Esophagus (tissue), 2 donors: ENCODE data around the gene USP12. TPM values are rescaled to one million over a fixed set of nuclear protein-coding genes. Genes with fewer than 3 reads are reported as not detected.
"Not testable (repeated sequence)": the region's sequence is repeated elsewhere in the genome, so short reads cannot be mapped to it uniquely, and the experiment has no call there.

Experiments
- H3K27ac ChIP-seq, 2 donors: one replicate each; pipeline ENCODE4 v1.5.1; 2013; ENCODE audit warnings: low read depth in 2 of 2, mild to moderate bottlenecking in 2 of 2, inconsistent platforms in 1 of 2, low read length in 1 of 2, moderate library complexity in 1 of 2
- H3K27me3 ChIP-seq, 2 donors: one replicate each; pipeline ENCODE4 v1.6.1; 2013; ENCODE audit warnings: low read length in 2 of 2, control low read depth in 1 of 2, mild to moderate bottlenecking in 1 of 2; ENCODE audit not compliant: insufficient read depth in 2 of 2, control insufficient read depth in 1 of 2
- H3K36me3 ChIP-seq, 2 donors: one replicate each; pipeline ENCODE4 v1.6.1; 2013; ENCODE audit warnings: low read length in 1 of 2; ENCODE audit not compliant: control insufficient read depth in 2 of 2, insufficient read depth in 2 of 2
- H3K4me1 ChIP-seq, 2 donors: one replicate each; pipeline ENCODE4 v1.6.1; 2013; ENCODE audit warnings: low read length in 1 of 2; ENCODE audit not compliant: control insufficient read depth in 2 of 2, insufficient read depth in 2 of 2
- H3K4me3 ChIP-seq, 2 donors: one replicate each; pipeline ENCODE4 v1.5.1; 2013; ENCODE audit warnings: low read length in 2 of 2, mild to moderate bottlenecking in 2 of 2, low read depth in 1 of 2, moderate library complexity in 1 of 2
- H3K9me3 ChIP-seq, 2 donors: one replicate each; pipeline ENCODE4 v1.6.1; 2013; ENCODE audit warnings: mild to moderate bottlenecking in 2 of 2, low read depth in 1 of 2, low read length in 1 of 2, moderate library complexity in 1 of 2; ENCODE audit not compliant: control insufficient read depth in 2 of 2, insufficient read depth in 1 of 2
- whole genome bisulfite sequencing, 2 donors: extraction: QIAGEN DNeasy Blood & Tissue Kit; methylation state at CpG; one replicate each; pipeline ENCODE4 v1.1.7; 2013; 5-methylcytosine and 5-hydroxymethylcytosine counted together
- polyA plus RNA-seq, 2 donors: library from polyadenylated mRNA; stranded (reverse); fragments of 200-250 nt; gene quantifications; one replicate each; pipeline ENCODE4 v1.2.3, GENCODE V29; 2013
- donor health status: healthy with polysubstance abuse.
- donor health status: Bipolar disorder and iron deficiency.

Gene USP12
- polyA plus RNA-seq, 2 donors = 3.5 to 6.0 TPM

GRCh38 chr13:27128825-27129627 lies 42.6 kb downstream of the USP12 start:
- no peak overlapping the region for H3K4me3 ChIP-seq
- no peak overlapping the region for H3K27ac ChIP-seq
- 86 to 90% methylated on average over 8 of the region's 8 CpGs for WGBS, 2 donors
- H3K27me3 ChIP-seq = no peaks in the 10 kb centered on the region
- no peaks in the 10 kb centered on the region for H3K36me3 ChIP-seq
- peaks cover 0 to 4% of the 10 kb centered on the region in 2 donors for H3K4me1 ChIP-seq
- no peaks in the 10 kb centered on the region for H3K9me3 ChIP-seq

- H3K4me3 ChIP-seq = no peak overlapping the region
- H3K4me1 ChIP-seq = peaks cover 0 to 4% of the 10 kb centered on the region in 2 donors
- H3K36me3 ChIP-seq = no peaks in the 10 kb centered on the region
- H3K27me3 ChIP-seq = no peaks in the 10 kb centered on the region
- no peak overlapping the region for H3K27ac ChIP-seq
- H3K9me3 ChIP-seq = no peaks in the 10 kb centered on the region
Observed at GRCh38 chr13:27126859-27127258, 44.8 kb downstream of the USP12 start.

GRCh38 chr13:27125357-27126282 lies 46.0 kb downstream of the USP12 start:
- no peak overlapping the region for H3K4me3 ChIP-seq
- no peaks in the 10 kb centered on the region for H3K9me3 ChIP-seq
- no peaks in the 10 kb centered on the region for H3K27me3 ChIP-seq
- 93 to 94% methylated on average over 23 of the region's 23 CpGs for WGBS, 2 donors
- no peaks in the 10 kb centered on the region for H3K36me3 ChIP-seq
- H3K27ac ChIP-seq = no peak overlapping the region
- peaks cover 0 to 4% of the 10 kb centered on the region in 2 donors for H3K4me1 ChIP-seq

- peaks cover 0 to 4% of the 10 kb centered on the region in 2 donors for H3K4me1 ChIP-seq
- 90 to 91% methylated on average over 4 of the region's 4 CpGs for WGBS, 2 donors
Observed at GRCh38 chr13:27124571-27124970, 47.0 kb downstream of the USP12 start.

GRCh38 chr13:27123445-27123844 lies 48.2 kb downstream of the USP12 start:
- not testable (repeated sequence) for H3K9me3 ChIP-seq, H3K4me1 ChIP-seq, H3K27ac ChIP-seq, H3K27me3 ChIP-seq, H3K4me3 ChIP-seq, H3K36me3 ChIP-seq
- WGBS, 2 donors = 95 to 99% methylated on average over 4 of the region's 4 CpGs

More at GRCh38 chr13:27124571-27124970, 47.0 kb downstream of the USP12 start:
- no peak overlapping the region for H3K4me3 ChIP-seq
- H3K36me3 ChIP-seq = no peaks in the 10 kb centered on the region
- no peak overlapping the region for H3K27ac ChIP-seq
- H3K9me3 ChIP-seq = no peaks in the 10 kb centered on the region
- no peaks in the 10 kb centered on the region for H3K27me3 ChIP-seq

- no peak overlapping the region for H3K27ac ChIP-seq
- 96 to 98% methylated on average over 7 of the region's 7 CpGs for WGBS, 2 donors
Observed at GRCh38 chr13:27122036-27122435, 49.6 kb downstream of the USP12 start.

GRCh38 chr13:27120811-27121210 lies 50.8 kb downstream of the USP12 start:
- WGBS, 2 donors = 46 to 54% methylated on average over 3 of the region's 3 CpGs
- no peaks in the 10 kb centered on the region for H3K27me3 ChIP-seq
- H3K9me3 ChIP-seq = no peaks in the 10 kb centered on the region
- H3K4me1 ChIP-seq = no peaks in the 10 kb centered on the region
- no peaks in the 10 kb centered on the region for H3K36me3 ChIP-seq
- no peak overlapping the region for H3K4me3 ChIP-seq
- H3K27ac ChIP-seq = no peak overlapping the region

More at GRCh38 chr13:27122036-27122435, 49.6 kb downstream of the USP12 start:
- Histone ChIP-seq H3K9me3 (no peaks in the 10 kb centered on the region), H3K4me3 (no peak overlapping the region), H3K27me3 (no peaks in the 10 kb centered on the region), H3K4me1 (peaks cover 0 to 4% of the 10 kb centered on the region in 2 donors), H3K36me3 (no peaks in the 10 kb centered on the region)

GRCh38 chr13:27120011-27120410 lies 51.6 kb downstream of the USP12 start:
- 92 to 94% methylated on average over 3 of the region's 3 CpGs for WGBS, 2 donors
- Histone ChIP-seq H3K27me3 (no peaks in the 10 kb centered on the region), H3K27ac (no peak overlapping the region), H3K4me1 (no peaks in the 10 kb centered on the region), H3K4me3 (no peak overlapping the region), H3K9me3 (no peaks in the 10 kb centered on the region), H3K36me3 (peaks cover 0 to 2% of the 10 kb centered on the region in 2 donors)

- peaks cover 0 to 2% of the 10 kb centered on the region in 2 donors for H3K36me3 ChIP-seq
- no peaks in the 10 kb centered on the region for H3K4me1 ChIP-seq
- H3K27me3 ChIP-seq = no peaks in the 10 kb centered on the region
- no peak overlapping the region for H3K4me3 ChIP-seq
- no peak overlapping the region for H3K27ac ChIP-seq
- WGBS, 2 donors = 86% methylated on average over 3 of the region's 3 CpGs
- no peaks in the 10 kb centered on the region for H3K9me3 ChIP-seq
Observed at GRCh38 chr13:27118428-27119054, 53.1 kb downstream of the USP12 start.
